GM19099 (cell line): ENCODE measurements around the gene ZNF423.

ENCODE experiments used
- POLR2A ChIP-seq: IDR thresholded peaks from 3 replicates; pipeline ENCODE4 v1.6.1; 2011; ENCODE audit warnings: low read depth; ENCODE audit not compliant: insufficient read length; ENCODE audit errors: extremely low read depth

Gene ZNF423

GRCh38 chr16:49564496-49565229, 291.2 kb downstream of the ZNF423 start:
- TF ChIP-seq POLR2A = no peak

- TF ChIP-seq POLR2A = no peak
These were observed 292.2 kb downstream of the ZNF423 start for GRCh38 chr16:49563666-49564065.

- no peak for TF ChIP-seq POLR2A
These were observed 293.7 kb downstream of the ZNF423 start for GRCh38 chr16:49562228-49562627.

GRCh38 chr16:49560004-49560830, 295.7 kb downstream of the ZNF423 start:
- no peak for TF ChIP-seq POLR2A

- TF ChIP-seq POLR2A = no peak
These were observed 296.7 kb downstream of the ZNF423 start for GRCh38 chr16:49559242-49559641.

GRCh38 chr16:49558451-49558850, 297.5 kb downstream of the ZNF423 start:
- no peak for TF ChIP-seq POLR2A

GRCh38 chr16:49556606-49557446, 299.1 kb downstream of the ZNF423 start:
- no peak for TF ChIP-seq POLR2A

- no peak for TF ChIP-seq POLR2A
These were observed 299.7 kb downstream of the ZNF423 start for GRCh38 chr16:49556249-49556605.

GRCh38 chr16:49554681-49555080, 301.2 kb downstream of the ZNF423 start:
- no peak for TF ChIP-seq POLR2A

- TF ChIP-seq POLR2A = no peak
These were observed 303.5 kb downstream of the ZNF423 start for GRCh38 chr16:49552313-49552928.

GRCh38 chr16:49550666-49551065, 305.2 kb downstream of the ZNF423 start:
- TF ChIP-seq POLR2A = no peak

- TF ChIP-seq POLR2A = no peak
These were observed 305.8 kb downstream of the ZNF423 start for GRCh38 chr16:49550140-49550539.

- TF ChIP-seq POLR2A = no peak
These were observed 307.5 kb downstream of the ZNF423 start for GRCh38 chr16:49548325-49548970.

GRCh38 chr16:49547448-49547847, 308.5 kb downstream of the ZNF423 start:
- no peak for TF ChIP-seq POLR2A
